Neural cell (in vitro differentiated cells): ENCODE results near the gene OR2D2. TPM values are rescaled to one million over a fixed set of nuclear protein-coding genes. Genes with fewer than 3 reads are reported as not detected.

Source experiments
- H2AFZ ChIP-seq: fragments of 200-600, 300-800 bp; sonication (generic), shearing (Covaris generic); 2 replicates; pipeline ENCODE4 v1.6.0; 2014; ENCODE audit warnings: low read depth, mild to moderate bottlenecking, antibody characterized with exemption, low read length, moderate library complexity
- H3F3A ChIP-seq: fragments of 200-600 bp; shearing (Covaris generic); 2 replicates; pipeline ENCODE4 v1.6.1; 2016; ENCODE audit warnings: mild to moderate bottlenecking, moderate library complexity, mixed read lengths, antibody characterized with exemption, low read length; ENCODE audit not compliant: insufficient read depth, poor library complexity, severe bottlenecking
- H3K27ac ChIP-seq: fragments of 200-600, 300-800 bp; sonication (generic), shearing (Covaris generic); 2 replicates; pipeline ENCODE4 v1.5.1; 2014; ENCODE audit warnings: mild to moderate bottlenecking, low read length, moderate library complexity
- H3K27me3 ChIP-seq: fragments of 300-800, 200-600 bp; sonication (generic), shearing (Covaris generic); 2 replicates; pipeline ENCODE4 v1.6.0; 2014; ENCODE audit warnings: mild to moderate bottlenecking, low read depth, low read length, moderate library complexity; ENCODE audit not compliant: insufficient read depth
- H3K36me3 ChIP-seq: fragments of 300-800, 200-600 bp; sonication (generic), shearing (Covaris generic); 2 replicates; pipeline ENCODE4 v1.5.1; 2014; ENCODE audit warnings: mild to moderate bottlenecking, antibody characterized with exemption, low read length, moderate library complexity; ENCODE audit not compliant: insufficient read depth
- H3K4me2 ChIP-seq: fragments of 300-800, 200-600 bp; sonication (generic), shearing (Covaris generic); 2 replicates; pipeline ENCODE4 v1.6.0; 2014; ENCODE audit warnings: mild to moderate bottlenecking, low read length
- H3K4me3 ChIP-seq: fragments of 300-800, 200-600 bp; sonication (generic), shearing (Covaris generic); 2 replicates; pipeline ENCODE4 v1.5.1; 2014; ENCODE audit warnings: mild to moderate bottlenecking, low read length, moderate library complexity
- H3K79me2 ChIP-seq: fragments of 200-600 bp; shearing (Covaris generic); replicated peaks from 2 replicates; pipeline ENCODE4 v1.6.0; 2014; ENCODE audit warnings: mild to moderate bottlenecking, low read length, moderate library complexity; ENCODE audit not compliant: insufficient read depth
- H3K9ac ChIP-seq: fragments of 300-800, 200-600 bp; sonication (generic), shearing (Covaris generic); 2 replicates; pipeline ENCODE4 v1.6.1; 2016; ENCODE audit warnings: mild to moderate bottlenecking, low read length, mixed read lengths
- H3K9me2 ChIP-seq: fragments of 200-600 bp; shearing (Covaris generic); 2 replicates; pipeline ENCODE4 v1.6.1; 2016; ENCODE audit warnings: mild to moderate bottlenecking, low read length, mixed read lengths; ENCODE audit not compliant: insufficient read depth
- H3K9me3 ChIP-seq: fragments of 200-600, 300-800 bp; sonication (generic), shearing (Covaris generic); 2 replicates; pipeline ENCODE4 v1.6.1; 2016; ENCODE audit warnings: mild to moderate bottlenecking, mixed run types, low read length, moderate library complexity, mixed read lengths
- H4K20me1 ChIP-seq: fragments of 200-600 bp; shearing (Covaris generic); 2 replicates; pipeline ENCODE4 v1.6.1; 2016; ENCODE audit warnings: mild to moderate bottlenecking, mixed run types; ENCODE audit not compliant: insufficient read depth
- EP300 ChIP-seq: fragments of 450-650 bp; conservative IDR thresholded peaks from 2 replicates; pipeline ENCODE4 v1.6.1; 2014; ENCODE audit warnings: antibody characterized with exemption, mild to moderate bottlenecking, moderate library complexity; ENCODE audit not compliant: poor library complexity, severe bottlenecking
- EZH2 ChIP-seq: fragments of 200-600, 300-800 bp; shearing (Covaris generic), sonication (generic); IDR thresholded peaks from 2 replicates; pipeline ENCODE4 v1.6.1; 2014; ENCODE audit warnings: antibody characterized with exemption, low read length, borderline replicate concordance, mild to moderate bottlenecking; ENCODE audit not compliant: insufficient read depth, poor library complexity, severe bottlenecking
- MXI1 ChIP-seq: fragments of 450-650 bp; conservative IDR thresholded peaks from 2 replicates; pipeline ENCODE4 v1.6.1; 2014; ENCODE audit warnings: antibody characterized with exemption, mild to moderate bottlenecking; ENCODE audit not compliant: poor library complexity, severe bottlenecking
- POLR2AphosphoS5 ChIP-seq: IDR thresholded peaks from 2 replicates; pipeline ENCODE4 v1.6.1; 2012
- RAD21 ChIP-seq: fragments of 450-650 bp; conservative IDR thresholded peaks from 2 replicates; pipeline ENCODE4 v1.6.1; 2014; ENCODE audit warnings: antibody characterized with exemption, mild to moderate bottlenecking, moderate library complexity
- REST ChIP-seq: IDR thresholded peaks from 2 replicates; pipeline ENCODE4 v1.6.1; 2012; ENCODE audit warnings: borderline replicate concordance
- SMC3 ChIP-seq: fragments of 450-650 bp; conservative IDR thresholded peaks from 2 replicates; pipeline ENCODE4 v1.6.1; 2014; ENCODE audit warnings: antibody characterized with exemption, mild to moderate bottlenecking, moderate library complexity; ENCODE audit not compliant: poor library complexity
- TAF1 ChIP-seq: IDR thresholded peaks from 2 replicates; pipeline ENCODE4 v1.6.1; 2012; ENCODE audit warnings: low read depth
- polyA plus RNA-seq: library from polyadenylated mRNA; depleted of rRNA; stranded (reverse); fragments of >200 nt; gene quantifications from 2 replicates; pipeline ENCODE4 v1.2.3, GENCODE V29; 2014
- TF ChIP-seq, protein P1 (sequence below): fragments of 450-650 bp; IDR thresholded peaks from 2 replicates; pipeline ENCODE4 v1.5.1; 2014; ENCODE audit warnings: antibody characterized with exemption, mild to moderate bottlenecking, moderate library complexity; ENCODE audit not compliant: poor library complexity, severe bottlenecking

OR2D2 gene
- polyA plus RNA-seq, 1 donor from 2014 or later = not detected

DNA sequence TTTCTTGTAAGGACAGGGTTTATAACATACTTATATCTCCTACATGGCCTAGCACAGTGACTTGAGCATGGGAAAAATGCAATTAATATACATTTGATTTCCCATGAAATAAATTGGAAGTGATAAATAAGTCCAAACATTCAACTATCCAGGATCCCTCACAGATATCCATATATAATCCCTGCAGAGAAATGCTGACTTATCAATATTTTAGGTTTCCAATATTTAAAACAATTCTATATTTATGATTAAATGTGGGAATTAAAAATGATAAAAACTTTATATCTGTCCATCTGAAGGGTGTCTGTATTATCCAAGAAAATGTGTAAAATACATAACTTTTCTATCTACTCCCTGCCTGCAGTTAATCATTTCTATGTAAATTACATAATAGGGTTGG, 9.5 kb downstream of the OR2D2 start:
- Histone ChIP-seq H3K79me2 (no peaks in the 10 kb centered on the region), H3K27me3 (no peaks in the 10 kb centered on the region), H3K9me2 (no peaks in the 10 kb centered on the region), H3K9me3 (no peaks in the 10 kb centered on the region), H3K4me2 (no peak overlapping the region), H3K4me3 (no peak overlapping the region), H2AFZ (no peak overlapping the region), H3F3A (no peaks in the 10 kb centered on the region), H3K27ac (no peak overlapping the region), H3K9ac (no peak overlapping the region), H3K36me3 (no peaks in the 10 kb centered on the region), H4K20me1 (no peaks in the 10 kb centered on the region)
- TF ChIP-seq POLR2AphosphoS5 (no peak), RAD21 (no peak), TAF1 (no peak), EZH2 (no peak), REST (no peak), MXI1 (no peak), EP300 (no peak), SMC3 (no peak)
- TF ChIP-seq, protein P1, sequence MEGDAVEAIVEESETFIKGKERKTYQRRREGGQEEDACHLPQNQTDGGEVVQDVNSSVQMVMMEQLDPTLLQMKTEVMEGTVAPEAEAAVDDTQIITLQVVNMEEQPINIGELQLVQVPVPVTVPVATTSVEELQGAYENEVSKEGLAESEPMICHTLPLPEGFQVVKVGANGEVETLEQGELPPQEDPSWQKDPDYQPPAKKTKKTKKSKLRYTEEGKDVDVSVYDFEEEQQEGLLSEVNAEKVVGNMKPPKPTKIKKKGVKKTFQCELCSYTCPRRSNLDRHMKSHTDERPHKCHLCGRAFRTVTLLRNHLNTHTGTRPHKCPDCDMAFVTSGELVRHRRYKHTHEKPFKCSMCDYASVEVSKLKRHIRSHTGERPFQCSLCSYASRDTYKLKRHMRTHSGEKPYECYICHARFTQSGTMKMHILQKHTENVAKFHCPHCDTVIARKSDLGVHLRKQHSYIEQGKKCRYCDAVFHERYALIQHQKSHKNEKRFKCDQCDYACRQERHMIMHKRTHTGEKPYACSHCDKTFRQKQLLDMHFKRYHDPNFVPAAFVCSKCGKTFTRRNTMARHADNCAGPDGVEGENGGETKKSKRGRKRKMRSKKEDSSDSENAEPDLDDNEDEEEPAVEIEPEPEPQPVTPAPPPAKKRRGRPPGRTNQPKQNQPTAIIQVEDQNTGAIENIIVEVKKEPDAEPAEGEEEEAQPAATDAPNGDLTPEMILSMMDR = no peak

- Histone ChIP-seq H3K27ac (no peak overlapping the region), H3K79me2 (no peaks in the 10 kb centered on the region), H3K9me2 (no peaks in the 10 kb centered on the region), H3K9ac (no peak overlapping the region), H2AFZ (no peak overlapping the region), H3K9me3 (no peaks in the 10 kb centered on the region), H3K4me2 (no peak overlapping the region), H3F3A (no peaks in the 10 kb centered on the region), H3K27me3 (no peaks in the 10 kb centered on the region), H3K36me3 (no peaks in the 10 kb centered on the region), H4K20me1 (no peaks in the 10 kb centered on the region), H3K4me3 (no peak overlapping the region)
- no peak for TF ChIP-seq EZH2
- no peak for TF ChIP-seq EP300
- TF ChIP-seq, protein P1 = no peak
- TF ChIP-seq TAF1 = no peak
- no peak for TF ChIP-seq POLR2AphosphoS5
- TF ChIP-seq REST = no peak
- no peak for TF ChIP-seq SMC3
- TF ChIP-seq RAD21 = no peak
- no peak for TF ChIP-seq MXI1
These were observed 15.4 kb downstream of the OR2D2 start for GRCh38 chr11:6876914-6877313.
